SJSA1 (cell line): Measurements from ENCODE around the gene LSAMP. TPM values are rescaled to one million over a fixed set of nuclear protein-coding genes. Genes with fewer than 3 reads are reported as not detected.

ENCODE experiments used
- DNase-seq, 2 experiments: peaks; one replicate each; pipeline ENCODE4 v3.0.0-alpha.2; 2015 to 2020; ENCODE audit warnings: low spot score in 2 of 2, low read depth in 1 of 2
- H3K27ac ChIP-seq: fragments of 250-450 bp; sonication (Bioruptor Pico); 2 replicates; pipeline ENCODE4 v1.5.1; 2020; ENCODE audit warnings: mild to moderate bottlenecking, moderate library complexity
- H3K27me3 ChIP-seq: fragments of 250-450 bp; sonication (Bioruptor Pico); replicated peaks from 2 replicates; pipeline ENCODE4 v1.5.1; 2020; ENCODE audit warnings: mild to moderate bottlenecking, moderate library complexity
- H3K36me3 ChIP-seq: fragments of 250-450 bp; sonication (Bioruptor Pico); 2 replicates; pipeline ENCODE4 v1.5.1; 2020; ENCODE audit warnings: mild to moderate bottlenecking
- H3K4me1 ChIP-seq: fragments of 250-450 bp; sonication (Bioruptor Pico); replicated peaks from 2 replicates; pipeline ENCODE4 v1.6.1; 2021; ENCODE audit warnings: mild to moderate bottlenecking
- H3K4me3 ChIP-seq: fragments of 250-450 bp; sonication (Bioruptor Pico); 2 replicates; pipeline ENCODE4 v1.5.1; 2020; ENCODE audit warnings: mild to moderate bottlenecking
- H3K9me3 ChIP-seq: fragments of 250-450 bp; sonication (Bioruptor Pico); replicated peaks from 2 replicates; pipeline ENCODE4 v1.5.1; 2020; ENCODE audit warnings: mild to moderate bottlenecking
- total RNA-seq: library from RNA; depleted of rRNA; stranded (reverse); fragments of >200 nt; shearing (Covaris generic); gene quantifications from 2 replicates; pipeline ENCODE4 v1.2.3, GENCODE V29; 2014

LSAMP gene
- total RNA-seq, 1 experiment from 2014 or later, result not detected

- no peaks in the 10 kb centered on the region for H3K4me1 ChIP-seq
- 0 out of 2 replicates have a peak, but pooled peaks cover 2% of the 10 kb centered on the region for H3K27me3 ChIP-seq
- H3K9me3 ChIP-seq, result no peaks in the 10 kb centered on the region
- no peak for DNase-seq
- H3K36me3 ChIP-seq, result no peaks in the 10 kb centered on the region
- no peak overlapping the region for H3K27ac ChIP-seq
- H3K4me3 ChIP-seq, result no peak overlapping the region
These were observed 126.9 kb downstream of the LSAMP start for GRCh38 chr3:116318370-116318769.

GRCh38 chr3:116316771-116317170 lies 128.5 kb downstream of the LSAMP start:
- Histone ChIP-seq H3K27me3 (0 out of 2 replicates have a peak, but pooled peaks cover 2% of the 10 kb centered on the region), H3K4me1 (no peaks in the 10 kb centered on the region), H3K36me3 (no peaks in the 10 kb centered on the region), H3K27ac (no peak overlapping the region), H3K9me3 (no peaks in the 10 kb centered on the region), H3K4me3 (no peak overlapping the region)
- no peak for DNase-seq

GRCh38 chr3:116314476-116314875 lies 130.8 kb downstream of the LSAMP start:
- H3K4me3 ChIP-seq, result no peak overlapping the region
- H3K9me3 ChIP-seq, result no peaks in the 10 kb centered on the region
- H3K27ac ChIP-seq, result no peak overlapping the region
- H3K4me1 ChIP-seq, result no peaks in the 10 kb centered on the region
- H3K27me3 ChIP-seq, result 0 out of 2 replicates have a peak, but pooled peaks cover 2% of the 10 kb centered on the region
- DNase-seq, result no peak
- H3K36me3 ChIP-seq, result no peaks in the 10 kb centered on the region

- H3K36me3 ChIP-seq, result no peaks in the 10 kb centered on the region
- no peaks in the 10 kb centered on the region for H3K9me3 ChIP-seq
- H3K4me3 ChIP-seq, result no peak overlapping the region
- no peak overlapping the region for H3K27ac ChIP-seq
- H3K27me3 ChIP-seq, result no peaks in the 10 kb centered on the region
- H3K4me1 ChIP-seq, result no peaks in the 10 kb centered on the region
- no peak for DNase-seq
These were observed 138.6 kb downstream of the LSAMP start for GRCh38 chr3:116306720-116307119.

GRCh38 chr3:116306149-116306548 lies 139.1 kb downstream of the LSAMP start:
- no peak for DNase-seq
- no peaks in the 10 kb centered on the region for H3K27me3 ChIP-seq
- H3K4me1 ChIP-seq, result no peaks in the 10 kb centered on the region
- no peaks in the 10 kb centered on the region for H3K36me3 ChIP-seq
- no peaks in the 10 kb centered on the region for H3K9me3 ChIP-seq
- no peak overlapping the region for H3K4me3 ChIP-seq
- H3K27ac ChIP-seq, result no peak overlapping the region

GRCh38 chr3:116302087-116302747 lies 143.1 kb downstream of the LSAMP start:
- DNase-seq, result no peak
- Histone ChIP-seq H3K9me3 (no peaks in the 10 kb centered on the region), H3K27ac (no peak overlapping the region), H3K4me1 (no peaks in the 10 kb centered on the region), H3K36me3 (no peaks in the 10 kb centered on the region), H3K27me3 (no peaks in the 10 kb centered on the region), H3K4me3 (no peak overlapping the region)

GRCh38 chr3:116301422-116301821 lies 143.9 kb downstream of the LSAMP start:
- no peak for DNase-seq

GRCh38 chr3:116300226-116300625 lies 145.1 kb downstream of the LSAMP start:
- Histone ChIP-seq H3K9me3 (no peaks in the 10 kb centered on the region), H3K27ac (no peak overlapping the region), H3K27me3 (no peaks in the 10 kb centered on the region), H3K4me1 (no peaks in the 10 kb centered on the region), H3K36me3 (no peaks in the 10 kb centered on the region), H3K4me3 (no peak overlapping the region)
- DNase-seq, result no peak

More at GRCh38 chr3:116301422-116301821, 143.9 kb downstream of the LSAMP start:
- Histone ChIP-seq H3K27me3 (no peaks in the 10 kb centered on the region), H3K4me3 (no peak overlapping the region), H3K4me1 (no peaks in the 10 kb centered on the region), H3K9me3 (no peaks in the 10 kb centered on the region), H3K27ac (no peak overlapping the region), H3K36me3 (no peaks in the 10 kb centered on the region)

- Histone ChIP-seq H3K4me3 (no peak overlapping the region), H3K27ac (no peak overlapping the region), H3K36me3 (no peaks in the 10 kb centered on the region), H3K4me1 (no peaks in the 10 kb centered on the region), H3K27me3 (no peaks in the 10 kb centered on the region), H3K9me3 (no peaks in the 10 kb centered on the region)
- DNase-seq, result no peak
These were observed 145.6 kb downstream of the LSAMP start for GRCh38 chr3:116299646-116300081.

GRCh38 chr3:116298151-116298550 lies 147.1 kb downstream of the LSAMP start:
- no peaks in the 10 kb centered on the region for H3K36me3 ChIP-seq
- H3K9me3 ChIP-seq, result no peaks in the 10 kb centered on the region
- DNase-seq, result no peak

GRCh38 chr3:116291141-116291540 lies 154.1 kb downstream of the LSAMP start:
- Histone ChIP-seq H3K27me3 (peaks cover 4% of the 10 kb centered on the region; the same call in 1 of the 2 replicates), H3K36me3 (no peaks in the 10 kb centered on the region), H3K4me1 (no peaks in the 10 kb centered on the region), H3K27ac (no peak overlapping the region), H3K4me3 (no peak overlapping the region), H3K9me3 (no peaks in the 10 kb centered on the region)
- no peak for DNase-seq

More at GRCh38 chr3:116298151-116298550, 147.1 kb downstream of the LSAMP start:
- H3K27me3 ChIP-seq, result no peaks in the 10 kb centered on the region
- H3K27ac ChIP-seq, result no peak overlapping the region
- H3K4me3 ChIP-seq, result no peak overlapping the region
- H3K4me1 ChIP-seq, result no peaks in the 10 kb centered on the region

GRCh38 chr3:116288485-116288884 lies 156.8 kb downstream of the LSAMP start:
- H3K36me3 ChIP-seq, result no peaks in the 10 kb centered on the region
- no peak overlapping the region for H3K4me3 ChIP-seq
- no peaks in the 10 kb centered on the region for H3K9me3 ChIP-seq
- no peaks in the 10 kb centered on the region for H3K4me1 ChIP-seq
- no peak for DNase-seq
- H3K27ac ChIP-seq, result no peak overlapping the region
- H3K27me3 ChIP-seq, result peaks cover 4% of the 10 kb centered on the region

GRCh38 chr3:116285781-116286421 lies 159.4 kb downstream of the LSAMP start:
- Histone ChIP-seq H3K27ac (no peak overlapping the region), H3K36me3 (no peaks in the 10 kb centered on the region), H3K4me3 (no peak overlapping the region), H3K27me3 (peaks cover 4% of the 10 kb centered on the region), H3K4me1 (no peaks in the 10 kb centered on the region), H3K9me3 (no peaks in the 10 kb centered on the region)
- DNase-seq, result no peak

GRCh38 chr3:116281313-116282143 lies 163.8 kb downstream of the LSAMP start:
- Histone ChIP-seq H3K4me3 (no peak overlapping the region), H3K4me1 (no peaks in the 10 kb centered on the region), H3K27me3 (no peaks in the 10 kb centered on the region; the same call in none of the 2 replicates), H3K36me3 (no peaks in the 10 kb centered on the region), H3K27ac (no peak overlapping the region), H3K9me3 (no peaks in the 10 kb centered on the region)
- no peak for DNase-seq
